CD4-positive, CD25-positive, alpha-beta regulatory T cell (primary cell): ENCODE data around the gene TEX38. TPM values are rescaled to one million over a fixed set of nuclear protein-coding genes. Genes with fewer than 3 reads are reported as not detected.
"Not testable (repeated sequence)": the region's sequence is repeated elsewhere in the genome, so short reads cannot be mapped to it uniquely, and the experiment has no call there.

ENCODE experiments used
- ATAC-seq, 2 donors: fragments of 150-1000 bp; cut with Tn5 transposase; one replicate each; pipeline ENCODE4 v1.10.0; 2021; ENCODE audit warnings: low read depth in 2 of 2, moderate number of reproducible peaks in 2 of 2, moderate library complexity in 1 of 2
- DNase-seq, 3 donors: peaks; one replicate each; pipeline versions ENCODE4 v3.0.0 to v3.0.0-alpha.2; 2012 to 2022; ENCODE audit warnings: mixed read lengths in 1 of 3
- H3K27ac ChIP-seq: one replicate; pipeline ENCODE4 v1.7.0; 2013; ENCODE audit warnings: mild to moderate bottlenecking, low read length; ENCODE audit not compliant: insufficient read depth, poor library complexity, severe bottlenecking
- H3K27me3 ChIP-seq: one replicate; pipeline ENCODE4 v1.7.0; 2013; ENCODE audit warnings: low read length; ENCODE audit not compliant: control insufficient read depth, insufficient read depth
- H3K36me3 ChIP-seq: one replicate; pipeline ENCODE4 v1.7.0; 2013; ENCODE audit warnings: mild to moderate bottlenecking, low read length, moderate library complexity; ENCODE audit not compliant: control insufficient read depth, insufficient read depth
- H3K4me1 ChIP-seq: 2 replicates; pipeline ENCODE4 v1.7.0; 2013; ENCODE audit warnings: mild to moderate bottlenecking, low read length; ENCODE audit not compliant: insufficient read depth, control insufficient read depth, poor library complexity, severe bottlenecking
- H3K4me3 ChIP-seq: one replicate; pipeline ENCODE4 v1.7.0; 2013; ENCODE audit warnings: low read depth, mild to moderate bottlenecking, low read length, moderate library complexity
- H3K9me3 ChIP-seq, 2 experiments: 1 replicate in 1 of 2; 2 replicates in 1 of 2; pipeline ENCODE4 v1.7.0; 2013; ENCODE audit warnings: low read length in 2 of 2, mild to moderate bottlenecking in 1 of 2, moderate library complexity in 1 of 2; ENCODE audit not compliant: control insufficient read depth in 2 of 2
- H3K27ac Mint-ChIP-seq, 3 donors: one replicate each; pipeline ENCODE4 v1.8.0; 2020 to 2022; ENCODE audit warnings: mild to moderate bottlenecking in 3 of 3, mixed read lengths in 3 of 3, moderate library complexity in 2 of 3
- H3K27me3 Mint-ChIP-seq: one replicate; pipeline ENCODE4 v1.8.0; 2022; ENCODE audit warnings: mild to moderate bottlenecking, mixed read lengths
- H3K36me3 Mint-ChIP-seq: one replicate; pipeline ENCODE4 v1.8.0; 2020; ENCODE audit warnings: mixed read lengths
- H3K4me1 Mint-ChIP-seq, 4 donors: one replicate each; pipeline ENCODE4 v1.8.0; 2020 to 2022; ENCODE audit warnings: mixed read lengths in 4 of 4, mild to moderate bottlenecking in 1 of 4
- H3K4me3 Mint-ChIP-seq, 4 donors: one replicate each; pipeline ENCODE4 v1.8.0; 2020 to 2022; ENCODE audit warnings: mild to moderate bottlenecking in 4 of 4, mixed read lengths in 4 of 4, moderate library complexity in 3 of 4
- H3K9me3 Mint-ChIP-seq, 7 donors: one replicate each; pipeline ENCODE4 v1.8.0; 2020 to 2022; ENCODE audit warnings: mixed read lengths in 7 of 7, mild to moderate bottlenecking in 3 of 7, moderate library complexity in 2 of 7
- polyA plus RNA-seq, 4 donors: library from polyadenylated mRNA; unstranded; fragments of 300-500 nt; fragmentation: Illumina TruSeq; gene quantifications; one replicate each; pipeline ENCODE4 v1.2.3, GENCODE V29; 2021
- total RNA-seq: library from RNA; stranded (reverse); gene quantifications from one replicate; pipeline ENCODE4 v1.2.3, GENCODE V29; 2022

The TEX38 gene
- total and polyA plus RNA-seq, 5 donors from 2014 or later = not detected

DNA sequence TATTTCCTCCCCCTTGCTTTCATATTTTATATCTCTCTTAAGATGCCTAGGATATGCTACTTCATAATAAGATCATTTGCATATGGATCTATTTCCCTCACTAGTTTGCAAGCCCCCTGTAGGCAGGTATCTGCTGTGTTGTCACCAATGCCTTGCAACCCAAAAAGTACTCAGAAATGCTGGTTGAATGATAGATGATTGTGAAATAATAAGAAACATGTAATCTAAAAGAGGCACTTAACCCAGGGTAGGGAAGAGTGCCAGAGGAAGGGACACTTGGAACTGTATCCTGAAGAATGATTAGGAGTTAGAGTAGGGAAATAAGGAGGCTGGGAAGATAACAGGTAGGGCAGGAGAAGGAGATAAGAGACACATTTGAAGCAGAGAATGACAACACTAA lies 15.8 kb upstream of the TEX38 start:
- ATAC-seq = no peak
- H3K27me3 Mint-ChIP-seq = no peaks in the 10 kb centered on the region
- H3K36me3 Mint-ChIP-seq = peaks cover 52% of the 10 kb centered on the region
- Histone ChIP-seq H3K9me3 (no peaks in the 10 kb centered on the region), H3K27ac (no peak overlapping the region), H3K36me3 (peaks cover 57% of the 10 kb centered on the region), H3K4me3 (no peak overlapping the region), H3K4me1 (no peaks in the 10 kb centered on the region), H3K27me3 (no peaks in the 10 kb centered on the region)
- no peak for DNase-seq
- H3K27ac Mint-ChIP-seq = peak overlapping the region in 1 of 3 donors; percentile 26
- peaks cover 8 to 27% (median 22%) of the 10 kb centered on the region in 4 donors for H3K4me1 Mint-ChIP-seq
- H3K4me3 Mint-ChIP-seq = no peak overlapping the region
- H3K9me3 Mint-ChIP-seq = peaks cover 0 to 5% (median 2%) of the 10 kb centered on the region in 7 donors

DNA sequence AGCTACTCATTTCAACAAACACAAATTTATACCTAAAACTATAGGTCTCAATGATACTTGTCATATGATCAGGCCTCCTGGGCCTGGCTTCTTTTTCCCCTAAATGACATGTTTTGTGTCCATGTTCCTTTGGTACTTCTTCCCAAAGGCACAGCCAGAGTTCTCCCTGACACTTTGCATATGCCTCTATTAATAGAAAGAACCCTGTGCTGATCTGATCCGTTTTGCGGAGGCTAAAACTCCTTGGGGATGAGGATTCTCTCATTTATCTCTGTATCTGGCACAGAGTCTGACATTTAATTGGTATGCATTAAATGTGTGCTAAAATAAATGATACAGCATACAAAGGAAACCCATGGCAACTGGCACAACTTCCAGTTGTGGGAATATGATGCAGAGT lies 15.0 kb upstream of the TEX38 start:
- no peaks in the 10 kb centered on the region for H3K27me3 Mint-ChIP-seq
- Histone ChIP-seq H3K27me3 (no peaks in the 10 kb centered on the region), H3K4me1 (no peaks in the 10 kb centered on the region), H3K9me3 (no peaks in the 10 kb centered on the region), H3K27ac (no peak overlapping the region), H3K4me3 (no peak overlapping the region), H3K36me3 (peaks cover 57% of the 10 kb centered on the region)
- peaks cover 52% of the 10 kb centered on the region for H3K36me3 Mint-ChIP-seq
- H3K9me3 Mint-ChIP-seq = peaks cover 0 to 5% (median 2%) of the 10 kb centered on the region in 7 donors
- peaks cover 8 to 27% (median 22%) of the 10 kb centered on the region in 4 donors for H3K4me1 Mint-ChIP-seq
- ATAC-seq (no peak), DNase-seq (no peak)
- H3K4me3 Mint-ChIP-seq = no peak overlapping the region
- no peak overlapping the region for H3K27ac Mint-ChIP-seq

DNA sequence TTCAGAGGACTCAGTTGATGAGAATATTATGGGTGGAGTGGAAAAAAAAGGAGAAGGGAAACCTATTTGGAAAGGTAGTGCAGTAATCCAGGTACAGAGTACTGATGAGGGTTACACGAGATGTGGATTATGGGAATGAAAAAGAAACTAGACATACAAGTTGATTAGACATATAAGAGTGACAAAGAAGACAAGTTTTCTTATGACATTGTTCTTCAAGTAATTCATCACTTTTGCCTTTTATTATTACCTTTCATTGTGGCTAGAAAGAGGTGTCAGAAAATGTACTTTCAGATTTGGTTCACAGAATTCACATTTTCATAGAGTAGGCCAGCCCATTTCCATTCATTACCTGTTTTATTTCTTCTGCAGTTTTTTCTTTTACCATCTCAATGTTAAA lies 13.9 kb upstream of the TEX38 start:
- H3K9me3 Mint-ChIP-seq = peaks cover 0 to 4% (median 0%) of the 10 kb centered on the region in 7 donors
- peaks cover 41% of the 10 kb centered on the region for H3K36me3 Mint-ChIP-seq
- no peak overlapping the region for H3K4me3 Mint-ChIP-seq
- Histone ChIP-seq H3K4me3 (no peak overlapping the region), H3K36me3 (peaks cover 47% of the 10 kb centered on the region), H3K27ac (no peak overlapping the region), H3K4me1 (no peaks in the 10 kb centered on the region), H3K27me3 (no peaks in the 10 kb centered on the region), H3K9me3 (no peaks in the 10 kb centered on the region)
- H3K27ac Mint-ChIP-seq = no peak overlapping the region
- no peaks in the 10 kb centered on the region for H3K27me3 Mint-ChIP-seq
- ATAC-seq (no peak), DNase-seq (no peak)
- H3K4me1 Mint-ChIP-seq = peaks cover 8 to 27% (median 19%) of the 10 kb centered on the region in 4 donors

- H3K27me3 Mint-ChIP-seq = no peaks in the 10 kb centered on the region
- peaks cover 35% of the 10 kb centered on the region for H3K36me3 Mint-ChIP-seq
- Histone ChIP-seq H3K36me3 (peaks cover 45% of the 10 kb centered on the region), H3K27ac (no peak overlapping the region), H3K4me3 (no peak overlapping the region), H3K4me1 (no peaks in the 10 kb centered on the region), H3K9me3 (no peaks in the 10 kb centered on the region), H3K27me3 (no peaks in the 10 kb centered on the region)
- peak overlapping the region in 1 of 4 donors; percentile 11 for H3K4me3 Mint-ChIP-seq
- H3K9me3 Mint-ChIP-seq = peaks cover 0 to 4% (median 0%) of the 10 kb centered on the region in 7 donors
- peaks cover 6 to 27% (median 14%) of the 10 kb centered on the region in 4 donors for H3K4me1 Mint-ChIP-seq
- ATAC-seq = no peak
- DNase-seq = peak in 1 of 3 donors; percentile 29
- no peak overlapping the region for H3K27ac Mint-ChIP-seq
These were observed 12.3 kb upstream of the TEX38 start for GRCh38 chr1:46659307-46659870.

- peak in 1 of 3 donors; percentile 57 for DNase-seq
- not testable (repeated sequence) for H3K9me3 ChIP-seq, H3K27me3 ChIP-seq, H3K27ac ChIP-seq, H3K4me1 ChIP-seq, ATAC-seq, H3K27me3 Mint-ChIP-seq, H3K9me3 Mint-ChIP-seq
- Histone ChIP-seq H3K36me3 (peaks cover 47% of the 10 kb centered on the region), H3K4me3 (peak overlapping the region; percentile 21)
- peak overlapping the region in 3 of 4 donors; percentile 21 to 65 (median 46) for H3K4me3 Mint-ChIP-seq
- H3K27ac Mint-ChIP-seq = peak overlapping the region; percentile 58 to 82 (median 78)
- H3K4me1 Mint-ChIP-seq = peaks cover 8 to 34% (median 18%) of the 10 kb centered on the region in 4 donors
- H3K36me3 Mint-ChIP-seq = peaks cover 35% of the 10 kb centered on the region
These were observed 11.5 kb upstream of the TEX38 start for GRCh38 chr1:46660116-46660515.

- Histone ChIP-seq H3K36me3 (peaks cover 23% of the 10 kb centered on the region), H3K4me1 (peaks cover 18% of the 10 kb centered on the region)
- H3K27me3 ChIP-seq, H3K9me3 ChIP-seq, H3K27ac ChIP-seq, H3K27ac Mint-ChIP-seq, ATAC-seq, H3K9me3 Mint-ChIP-seq, H3K4me3 ChIP-seq, H3K4me3 Mint-ChIP-seq, H3K27me3 Mint-ChIP-seq, DNase-seq: not testable (repeated sequence)
- Mint-ChIP-seq H3K4me1 (peaks cover 16 to 50% (median 36%) of the 10 kb centered on the region in 4 donors), H3K36me3 (peaks cover 20% of the 10 kb centered on the region)
These were observed 8.7 kb upstream of the TEX38 start for GRCh38 chr1:46662919-46663318.

DNA sequence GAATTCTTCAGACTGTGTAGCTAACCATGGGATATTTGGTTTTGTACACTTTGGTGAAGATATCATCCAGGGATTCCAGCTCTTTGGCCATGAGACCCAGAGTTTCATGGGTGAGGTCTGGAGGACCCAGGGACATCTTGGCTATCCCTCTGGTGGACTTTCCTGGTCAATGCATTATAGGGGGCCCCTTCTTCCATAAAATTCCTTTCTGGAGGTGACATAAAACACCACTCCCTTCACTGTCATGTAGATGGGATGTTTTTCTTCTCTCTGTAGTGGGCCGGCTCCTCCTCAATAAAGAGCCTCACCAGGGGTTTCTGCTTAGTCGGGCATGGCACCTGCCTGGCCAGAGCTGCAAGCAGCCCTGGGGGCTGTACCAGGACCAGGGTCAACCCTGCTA lies 5.7 kb upstream of the TEX38 start:
- H3K36me3 Mint-ChIP-seq = peaks cover 15% of the 10 kb centered on the region
- ATAC-seq = no peak
- Histone ChIP-seq H3K36me3 (peaks cover 18% of the 10 kb centered on the region), H3K27ac (no peak overlapping the region), H3K27me3 (no peaks in the 10 kb centered on the region), H3K9me3 (no peaks in the 10 kb centered on the region), H3K4me3 (no peak overlapping the region), H3K4me1 (peaks cover 18% of the 10 kb centered on the region)
- H3K27ac Mint-ChIP-seq = no peak overlapping the region
- H3K27me3 Mint-ChIP-seq = no peaks in the 10 kb centered on the region
- H3K4me3 Mint-ChIP-seq = peak overlapping the region; percentile 85 to 93 (median 90)
- DNase-seq = no peak
- peaks cover 8 to 35% (median 24%) of the 10 kb centered on the region in 4 donors for H3K4me1 Mint-ChIP-seq
- H3K9me3 Mint-ChIP-seq = no peaks in the 10 kb centered on the region
